K562 (cell line): Measurements from ENCODE around the gene ZNF567. TPM values are rescaled to one million over a fixed set of nuclear protein-coding genes. Genes with fewer than 3 reads are reported as not detected.

Experiments used
- ATAC-seq: fragments of 200-7000 bp; cut with Tn5 transposase; 3 replicates; pipeline ENCODE4 v1.9.1; 2020; ENCODE audit warnings: moderate library complexity
- BruUV-seq: library from RNA; stranded (reverse); fragments of 400-500 nt; replicated peaks from 2 replicates; lab custom pipeline; 2021; lab: Mats Ljungman, UMichigan
- CTCF ChIA-PET: fragments of 300-600 bp; formaldehyde crosslinking; extraction: SDS; loops from one replicate; lab custom pipeline; 2021; ENCODE audit warnings: low intra/inter-chr PET ratio; lab: Yijun Ruan, JAX
- POLR2A ChIA-PET: fragments of 300-600, 350-650 bp; sonication (Branson Sonifier 250); formaldehyde crosslinking; extraction: SDS; loops from one replicate; lab custom pipeline; 2021; ENCODE audit warnings: antibody characterized with exemption, inconsistent platforms; lab: Yijun Ruan, JAX
- DNase-seq, 4 experiments: peaks; one replicate each; pipeline versions ENCODE4 v3.0.0 to v3.0.0-alpha.2; 2011 to 2018; ENCODE audit warnings: low spot score in 3 of 4, mixed read lengths in 3 of 4; ENCODE audit errors: extremely low read depth in 1 of 4
- FAIRE-seq: peaks from 2 replicates; lab custom pipeline; 2011; peaks lifted over from hg19 to GRCh38; lab: Jason Lieb, UNC
- H2AFZ ChIP-seq: 2 replicates; pipeline ENCODE4 v1.6.0; 2011; ENCODE audit warnings: low read depth, low read length, control low read depth, inconsistent platforms
- H3K27ac ChIP-seq: fragments of 200-600 bp; 3 replicates; pipeline ENCODE4 v1.8.0; 2011; ENCODE audit warnings: low read depth, mild to moderate bottlenecking, control low read depth, inconsistent platforms, low read length, moderate library complexity, mixed read lengths; ENCODE audit errors: extremely low read depth
- H3K27me3 ChIP-seq, 2 experiments: fragments of 300-600 bp in 1 of 2; 2 replicates in 1 of 2; 3 replicates in 1 of 2; pipeline versions ENCODE4 v1.6.0 to v1.8.0; 2011; ENCODE audit warnings: inconsistent platforms in 2 of 2, low read length in 2 of 2, mild to moderate bottlenecking in 1 of 2, mixed read lengths in 1 of 2, moderate library complexity in 1 of 2; ENCODE audit not compliant: control insufficient read depth in 2 of 2, insufficient read depth in 2 of 2
- H3K36me3 ChIP-seq: fragments of 300-600 bp; 3 replicates; pipeline ENCODE4 v1.8.0; 2011; ENCODE audit warnings: mild to moderate bottlenecking, low read length, inconsistent platforms; ENCODE audit not compliant: control insufficient read depth, insufficient read depth
- H3K4me1 ChIP-seq, 2 experiments: fragments of 200-600 bp in 1 of 2; replicated peaks in 1 of 2; 2 replicates in 1 of 2; 3 replicates in 1 of 2; pipeline versions ENCODE4 v1.5.1 to v1.8.0; 2011; ENCODE audit warnings: inconsistent platforms in 2 of 2, low read length in 2 of 2, mild to moderate bottlenecking in 1 of 2, mixed read lengths in 1 of 2, moderate library complexity in 1 of 2; ENCODE audit not compliant: control insufficient read depth in 2 of 2, insufficient read depth in 2 of 2
- H3K4me2 ChIP-seq: 2 replicates; pipeline ENCODE4 v1.6.1; 2011; ENCODE audit warnings: low read length, control low read depth, inconsistent platforms, mixed read lengths; ENCODE audit not compliant: insufficient read depth
- H3K4me3 ChIP-seq: fragments of 200-600 bp; sonication (generic), shearing (Covaris generic); 2 replicates; pipeline ENCODE4 v1.5.1; 2016; ENCODE audit warnings: control low read depth, inconsistent platforms
- H3K79me2 ChIP-seq: fragments of 200-600 bp; 3 replicates; pipeline ENCODE4 v1.8.0; 2011; ENCODE audit warnings: low read length, inconsistent platforms; ENCODE audit not compliant: control insufficient read depth, insufficient read depth
- H3K9ac ChIP-seq, 2 experiments: 2 replicates each; pipeline versions ENCODE4 v1.6.0 to v1.6.1; 2011; ENCODE audit warnings: low read depth in 2 of 2, low read length in 2 of 2, control low read depth in 1 of 2, inconsistent platforms in 1 of 2, mild to moderate bottlenecking in 1 of 2, mixed read lengths in 1 of 2; ENCODE audit not compliant: insufficient read depth in 1 of 2
- H3K9me1 ChIP-seq: one replicate; pipeline ENCODE4 v1.6.0; 2011; ENCODE audit warnings: inconsistent platforms, mild to moderate bottlenecking, low read length, moderate library complexity; ENCODE audit not compliant: control insufficient read depth, insufficient read depth
- H3K9me3 ChIP-seq: replicated peaks from 2 replicates; pipeline ENCODE4 v1.5.1; 2011; ENCODE audit warnings: low read depth, low read length, inconsistent platforms; ENCODE audit not compliant: control insufficient read depth, insufficient read depth
- H4K20me1 ChIP-seq: replicated peaks from 2 replicates; pipeline ENCODE4 v1.6.1; 2011; ENCODE audit warnings: low read length, inconsistent platforms, mixed read lengths; ENCODE audit not compliant: control insufficient read depth, insufficient read depth
- ATF4 ChIP-seq: fragments of 450-650 bp; formaldehyde crosslinking; IDR thresholded peaks from 2 replicates; pipeline ENCODE4 v1.4.0; 2022; ENCODE audit warnings: mild to moderate bottlenecking, moderate library complexity
- BCOR ChIP-seq: fragments of 450-650 bp; IDR thresholded peaks from 2 replicates; pipeline ENCODE4 v1.6.1; 2016
- CEBPB ChIP-seq: fragments of 450-650 bp; IDR thresholded peaks from 2 replicates; pipeline ENCODE4 v1.6.1; 2016; ENCODE audit warnings: missing genetic modification characterization, missing compliant biosample characterization
- HOMEZ ChIP-seq: fragments of 250-450 bp; sonication (Bioruptor Pico); IDR thresholded peaks from 2 replicates; pipeline ENCODE4 v1.4.0; 2020; ENCODE audit warnings: mild to moderate bottlenecking, moderate library complexity
- PPARD ChIP-seq: fragments of 250-450 bp; sonication (Bioruptor Pico); IDR thresholded peaks from 2 replicates; pipeline ENCODE4 v1.8.0; 2022; ENCODE audit warnings: inconsistent platforms, mild to moderate bottlenecking, moderate library complexity
- TBL1XR1 ChIP-seq, 2 experiments: IDR thresholded peaks; 2 replicates each; pipeline ENCODE4 v1.6.1; 2012; ENCODE audit warnings: improper control_type of control experiment in 2 of 2, low read length in 2 of 2, mild to moderate bottlenecking in 1 of 2
- ZNF184 ChIP-seq: sonication (generic); formaldehyde crosslinking; IDR thresholded peaks from 2 replicates; pipeline ENCODE4 v1.5.0; 2020; ENCODE audit warnings: missing genetic modification reagents
- ZNF696 ChIP-seq: fragments of 250-450 bp; sonication (Bioruptor Pico); conservative IDR thresholded peaks from 2 replicates; pipeline ENCODE4 v1.4.0; 2020; ENCODE audit warnings: mild to moderate bottlenecking, moderate library complexity
- WGBS: fragments of 100-300 bp; shearing (Covaris generic); methylation state at CpG from one replicate; pipeline ENCODE4 v1.1.6; 2016; ENCODE audit warnings: low coverage, mixed read lengths; ENCODE audit not compliant: insufficient coverage; ENCODE audit errors: missing lambda C conversion rate; 5-methylcytosine and 5-hydroxymethylcytosine counted together
- in situ Hi-C: fragments of 300-500 bp; cut with MboI; formaldehyde crosslinking; loops from 4 replicates; pipeline ENCODE4 v1.15.0; 2018; ENCODE audit warnings: inconsistent platforms, mixed read lengths
- intact Hi-C: fragments of 100-400 bp; cut with micrococcal nuclease; formaldehyde crosslinking; loops from 2 replicates; pipeline ENCODE4 v1.14.2; 2022
- polyA plus RNA-seq, 8 experiments: library from polyadenylated mRNA; depleted of rRNA in 4 of 8; stranded (reverse) in 5 of 8; unstranded in 3 of 8; fragments of >200 nt; fragmentation: Nextera tagmentation in 2 of 8; fragmentation: Illumina TruSeq in 1 of 8; extraction: Ambion mirVana in 2 of 8; extraction: Trizol in 1 of 8; gene quantifications; 2 replicates each; pipeline versions ENCODE4 v1.2.1 to v1.2.3, GENCODE V29; 2011 to 2014; ENCODE audit warnings: inconsistent platforms in 1 of 8, missing spikeins in 1 of 8
- total RNA-seq, 7 experiments: library from RNA; depleted of rRNA in 6 of 7; stranded (reverse); fragments of >200 nt in 6 of 7; fragmentation: Illumina TruSeq in 2 of 7; extraction: Trizol in 2 of 7; gene quantifications; 2 replicates each; pipeline versions ENCODE4 v1.2.1 to v1.2.3, GENCODE V29; 2011 to 2021; ENCODE audit warnings: low replicate concordance in 1 of 7

The ZNF567 gene
- total and polyA plus RNA-seq, 9 of the 15 experiments (the other 6 are each of a cell fraction or from before 2014, with no cell fraction given), result 3.1 to 11.5 (median 7.4) TPM

- TF ChIP-seq HOMEZ (CRISPR knock-in tag), result no peak
- no peak for TF ChIP-seq ZNF696 (CRISPR knock-in tag)
- no peak for TF ChIP-seq BCOR
- TF ChIP-seq ZNF184 (CRISPR knock-in tag), result no peak
- TF ChIP-seq, all 486 proteins: peak for 0
Measured at GRCh38 chr19:36679455-36679854, 8.0 kb upstream of the ZNF567 start (continued).

DNA sequence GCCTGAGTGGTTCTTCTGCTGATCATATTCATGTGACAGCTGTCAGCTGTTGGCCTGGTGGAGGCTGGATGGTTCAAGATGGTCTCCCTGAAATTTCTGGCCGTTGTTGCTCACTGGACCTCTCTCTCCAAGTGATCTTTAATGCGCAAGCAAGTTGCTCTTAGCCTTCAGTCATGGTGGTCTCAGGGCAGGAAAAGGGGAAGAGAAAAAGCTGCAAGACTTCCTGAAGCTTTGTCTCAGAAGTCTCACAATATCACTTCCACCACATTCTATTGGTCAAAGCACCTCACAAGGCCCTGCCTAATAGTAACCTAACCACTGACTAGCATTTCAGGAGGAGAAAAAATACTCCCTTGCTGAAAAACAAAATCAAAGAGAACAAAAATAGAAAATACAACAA, 1.6 kb upstream of the ZNF567 start:
- H2AFZ ChIP-seq, result 0 out of 2 replicates have a peak overlapping the region, but pooled peaks have one; percentile 6
- peak overlapping the region; percentile 93 for H3K4me2 ChIP-seq
- CTCF ChIA-PET, result no interaction called here
- no peak overlapping the region for H3K9ac ChIP-seq
- in situ Hi-C loops, result no loop called here
- no peak overlapping the region for H3K27ac ChIP-seq
- DNase-seq, result no peak
- no TSS peak for BruUV-seq
- no peak overlapping the region; the same call in 1 of the 2 replicates for H3K4me3 ChIP-seq
- peaks cover 19% of the 10 kb centered on the region for H3K79me2 ChIP-seq
- H3K4me1 ChIP-seq, result peaks cover 3 to 7% of the 10 kb centered on the region in 2 experiments; a peak in 1 of 5 replicates
- POLR2A ChIA-PET, result interaction anchor here (0.9 to 1.3 kb wide), 2 partner anchors 45 to 156 kb away, joined by 3 read pairs; no protein-coding TSS in a partner anchor
- FAIRE-seq, result no peak
- no peaks in the 10 kb centered on the region for H3K27me3 ChIP-seq
- no peak for TF ChIP-seq CEBPB
- TF ChIP-seq ATF4, result no peak
- no peak for TF ChIP-seq PPARD (CRISPR knock-in tag)
- no peak for TF ChIP-seq TBL1XR1 (IDR thresholded peaks at IDR 0.05; ENCODE audit: low read length in 2 of 2)
- intact Hi-C loops, result no loop called here
- H3K9me3 ChIP-seq, result no peaks in the 10 kb centered on the region; the same call in 1 of the 2 replicates
- peaks cover 20% of the 10 kb centered on the region; the same call in 2 of the 3 replicates for H3K36me3 ChIP-seq
- no peaks in the 10 kb centered on the region for H3K9me1 ChIP-seq
- no peaks in the 10 kb centered on the region for H4K20me1 ChIP-seq
- 31% methylated on average over 2 of the region's 2 CpGs for WGBS
- ATAC-seq, result no peak
